Suprapubic skin (tissue), 4 donors: ENCODE data around the gene SHISA8. TPM values are rescaled to one million over a fixed set of nuclear protein-coding genes. Genes with fewer than 3 reads are reported as not detected.

Experiments used
- DNase-seq, 2 donors: peaks; one replicate each; pipeline ENCODE4 v3.0.0-alpha.2; 2019; ENCODE audit warnings: low spot score in 2 of 2
- H3K27ac ChIP-seq: fragments of 200-600 bp; sonication (generic); one replicate; pipeline ENCODE4 v1.5.1; 2019
- H3K27me3 ChIP-seq: fragments of 200-600 bp; sonication (generic); one replicate; pipeline ENCODE4 v1.5.1; 2019
- H3K36me3 ChIP-seq: fragments of 200-600 bp; sonication (generic); one replicate; pipeline ENCODE4 v1.5.1; 2019
- H3K4me1 ChIP-seq: fragments of 200-600 bp; sonication (generic); one replicate; pipeline ENCODE4 v1.5.1; 2019
- H3K4me3 ChIP-seq: fragments of 200-600 bp; sonication (generic); one replicate; pipeline ENCODE4 v1.5.1; 2019; ENCODE audit warnings: mild to moderate bottlenecking
- H3K9me3 ChIP-seq: fragments of 200-600 bp; sonication (generic); one replicate; pipeline ENCODE4 v1.5.1; 2019
- CTCF ChIP-seq, 2 donors: fragments of 200-600 bp in 1 of 2; fragments of 450-650 bp in 1 of 2; sonication (generic) in 1 of 2; IDR thresholded peaks; one replicate each; pipeline ENCODE4 v1.5.1; 2016 to 2019; ENCODE audit warnings: antibody characterized with exemption in 2 of 2, mild to moderate bottlenecking in 1 of 2, moderate library complexity in 1 of 2
- EP300 ChIP-seq: sonication (generic); formaldehyde crosslinking; IDR thresholded peaks from one replicate; pipeline ENCODE4 v1.6.1; 2017; ENCODE audit warnings: antibody characterized with exemption
- POLR2A ChIP-seq, 2 donors: fragments of 450-650 bp; IDR thresholded peaks; one replicate each; pipeline ENCODE4 v1.6.1; 2017; ENCODE audit warnings: antibody characterized with exemption in 2 of 2, mild to moderate bottlenecking in 2 of 2, moderate library complexity in 2 of 2
- POLR2AphosphoS5 ChIP-seq, 3 donors: sonication (generic); formaldehyde crosslinking; IDR thresholded peaks; one replicate each; pipeline ENCODE4 v1.6.1; 2017; ENCODE audit warnings: antibody characterized with exemption in 3 of 3
- WGBS: methylation state at CpG from one replicate; pipeline ENCODE4 v1.1.5; 2018; 5-methylcytosine and 5-hydroxymethylcytosine counted together
- total RNA-seq, 4 donors: library from RNA; depleted of rRNA; stranded (reverse); fragments of >200 nt; gene quantifications; one replicate each; pipeline ENCODE4 v1.1.0, GENCODE V29; 2016

SHISA8 gene
- total RNA-seq, 4 donors from 2014 or later, result not detected

- TF ChIP-seq CTCF (IDR thresholded peaks at IDR 0.05) (peak; percentile 43 to 83), POLR2A (IDR thresholded peaks at IDR 0.05) (no peak)
- Histone ChIP-seq H3K36me3 (no peaks in the 10 kb centered on the region), H3K9me3 (no peaks in the 10 kb centered on the region), H3K27ac (no peak overlapping the region), H3K4me3 (peak overlapping the region; percentile 60), H3K27me3 (peaks cover 21% of the 10 kb centered on the region), H3K4me1 (peaks cover 13% of the 10 kb centered on the region)
- 14% methylated on average over 23 of the region's 48 CpGs for WGBS
- no peak for DNase-seq
These were observed 11.0 kb upstream of the SHISA8 start for GRCh38 chr22:41925783-41926460.

GRCh38 chr22:41923595-41924276, 8.9 kb upstream of the SHISA8 start:
- 87% methylated on average over 14 of the region's 14 CpGs for WGBS
- Histone ChIP-seq H3K27me3 (peaks cover 25% of the 10 kb centered on the region), H3K4me3 (no peak overlapping the region), H3K27ac (no peak overlapping the region), H3K36me3 (no peaks in the 10 kb centered on the region), H3K9me3 (no peaks in the 10 kb centered on the region), H3K4me1 (peaks cover 26% of the 10 kb centered on the region)
- TF ChIP-seq POLR2AphosphoS5 (IDR thresholded peaks at IDR 0.05), result no peak
- no peak for TF ChIP-seq CTCF (IDR thresholded peaks at IDR 0.05)
- TF ChIP-seq POLR2A (IDR thresholded peaks at IDR 0.05), result no peak
- no peak for DNase-seq

GRCh38 chr22:41922940-41923594, 8.2 kb upstream of the SHISA8 start:
- Histone ChIP-seq H3K36me3 (no peaks in the 10 kb centered on the region), H3K27ac (no peak overlapping the region), H3K27me3 (peaks cover 27% of the 10 kb centered on the region), H3K4me1 (peaks cover 28% of the 10 kb centered on the region), H3K4me3 (no peak overlapping the region), H3K9me3 (no peaks in the 10 kb centered on the region)
- WGBS, result 97% methylated on average over 4 of the region's 4 CpGs
- TF ChIP-seq CTCF (IDR thresholded peaks at IDR 0.05) (no peak), EP300 (no peak)
- DNase-seq, result no peak

GRCh38 chr22:41922328-41922727, 7.5 kb upstream of the SHISA8 start:
- peaks cover 33% of the 10 kb centered on the region for H3K27me3 ChIP-seq
- 83% methylated on average over 5 of the region's 5 CpGs for WGBS
- no peak overlapping the region for H3K4me3 ChIP-seq
- DNase-seq, result no peak
- no peak overlapping the region for H3K27ac ChIP-seq
- H3K4me1 ChIP-seq, result peaks cover 34% of the 10 kb centered on the region
- H3K36me3 ChIP-seq, result no peaks in the 10 kb centered on the region
- no peak for TF ChIP-seq POLR2A (IDR thresholded peaks at IDR 0.05)
- TF ChIP-seq CTCF (IDR thresholded peaks at IDR 0.05), result no peak
- TF ChIP-seq EP300, result no peak
- no peak for TF ChIP-seq POLR2AphosphoS5 (IDR thresholded peaks at IDR 0.05)
- no peaks in the 10 kb centered on the region for H3K9me3 ChIP-seq

GRCh38 chr22:41920271-41920976, 5.5 kb upstream of the SHISA8 start:
- TF ChIP-seq POLR2A (IDR thresholded peaks at IDR 0.05) (no peak), CTCF (IDR thresholded peaks at IDR 0.05) (no peak), POLR2AphosphoS5 (IDR thresholded peaks at IDR 0.05) (no peak), EP300 (no peak)
- H3K27ac ChIP-seq, result no peak overlapping the region

More at GRCh38 chr22:41920271-41920976, 5.5 kb upstream of the SHISA8 start:
- Histone ChIP-seq H3K4me1 (peaks cover 23% of the 10 kb centered on the region), H3K27me3 (peaks cover 30% of the 10 kb centered on the region), H3K4me3 (peak overlapping the region; percentile 52), H3K9me3 (no peaks in the 10 kb centered on the region), H3K36me3 (no peaks in the 10 kb centered on the region)
- 68% methylated on average over 12 of the region's 21 CpGs for WGBS
- no peak for DNase-seq
